Measurements from ENCODE around the gene AURKAIP1. TPM values are rescaled to one million over a fixed set of nuclear protein-coding genes. Genes with fewer than 3 reads are reported as not detected.

AURKAIP1 gene
- total RNA-seq, 1 experiment from 2014 or later = 823 TPM

GRCh38 chr1:1373815-1374588, 1.0 kb downstream of the AURKAIP1 start:
- peak overlapping the region; percentile 96 for H3K4me3 ChIP-seq (ENCODE audit: low read length)
- peak overlapping the region; percentile 98 for H3K9ac ChIP-seq (ENCODE audit: low read length)
- DNase-seq (no peak), ATAC-seq (no peak)
- ChIA-PET CTCF (interaction anchor here (1.2 kb wide), 1 partner anchor 131 kb away, joined by 3 read pairs; no protein-coding TSS in a partner anchor), POLR2A (ENCODE audit: unreplicated experiment) (interaction anchor here (0.6 to 1.2 kb wide), 2 partner anchors 26 to 373 kb away, joined by 4 read pairs; no protein-coding TSS in a partner anchor)
- peaks cover 9% of the 10 kb centered on the region for H3F3A ChIP-seq (ENCODE audit: low read length, unreplicated experiment)
- H3K4me1 ChIP-seq (ENCODE audit: insufficient read depth, low read length) = peaks cover 20% of the 10 kb centered on the region
- H3K4me2 ChIP-seq (ENCODE audit: low read length) = peak overlapping the region; percentile 99
- TF ChIP-seq EZH2phosphoT487 (IDR thresholded peaks at IDR 0.05; ENCODE audit: borderline replicate concordance, low read length) (no peak), EZH2 (IDR thresholded peaks at IDR 0.05; ENCODE audit: low read length, unreplicated experiment) (no peak)
- TF ChIP-seq, protein P1, sequence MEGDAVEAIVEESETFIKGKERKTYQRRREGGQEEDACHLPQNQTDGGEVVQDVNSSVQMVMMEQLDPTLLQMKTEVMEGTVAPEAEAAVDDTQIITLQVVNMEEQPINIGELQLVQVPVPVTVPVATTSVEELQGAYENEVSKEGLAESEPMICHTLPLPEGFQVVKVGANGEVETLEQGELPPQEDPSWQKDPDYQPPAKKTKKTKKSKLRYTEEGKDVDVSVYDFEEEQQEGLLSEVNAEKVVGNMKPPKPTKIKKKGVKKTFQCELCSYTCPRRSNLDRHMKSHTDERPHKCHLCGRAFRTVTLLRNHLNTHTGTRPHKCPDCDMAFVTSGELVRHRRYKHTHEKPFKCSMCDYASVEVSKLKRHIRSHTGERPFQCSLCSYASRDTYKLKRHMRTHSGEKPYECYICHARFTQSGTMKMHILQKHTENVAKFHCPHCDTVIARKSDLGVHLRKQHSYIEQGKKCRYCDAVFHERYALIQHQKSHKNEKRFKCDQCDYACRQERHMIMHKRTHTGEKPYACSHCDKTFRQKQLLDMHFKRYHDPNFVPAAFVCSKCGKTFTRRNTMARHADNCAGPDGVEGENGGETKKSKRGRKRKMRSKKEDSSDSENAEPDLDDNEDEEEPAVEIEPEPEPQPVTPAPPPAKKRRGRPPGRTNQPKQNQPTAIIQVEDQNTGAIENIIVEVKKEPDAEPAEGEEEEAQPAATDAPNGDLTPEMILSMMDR (conservative IDR thresholded peaks at IDR 0.05; ENCODE audit: low read depth, low read length) = no peak
- no peaks in the 10 kb centered on the region for H3K9me2 ChIP-seq (replicated peaks; ENCODE audit: low read length)
- H3K36me3 ChIP-seq (ENCODE audit: low read depth, low read length) = peaks cover 10% of the 10 kb centered on the region; the same call in 1 of the 2 replicates
- intact Hi-C loops (cut with micrococcal nuclease) = loop anchor here (2.0 kb wide), 1 partner anchor 29 kb away; no protein-coding TSS in a partner anchor
- H2AFZ ChIP-seq (ENCODE audit: low read length) = no peak overlapping the region
- no peaks in the 10 kb centered on the region for H3K9me3 ChIP-seq (ENCODE audit: low read length)
- no peaks in the 10 kb centered on the region for H3K27me3 ChIP-seq (ENCODE audit: low read length)
- H3K27ac ChIP-seq (ENCODE audit: low read length) = no peak overlapping the region
- no peaks in the 10 kb centered on the region for H4K20me1 ChIP-seq (ENCODE audit: low read length)
- peaks cover 35% of the 10 kb centered on the region for H3K79me2 ChIP-seq (ENCODE audit: low read length)
- BruUV-seq (replicated peaks) = TSS peak; percentile 69

GRCh38 chr1:1373051-1373814, 1.8 kb downstream of the AURKAIP1 start:
- H3K79me2 ChIP-seq (ENCODE audit: low read length) = peaks cover 35% of the 10 kb centered on the region
- POLR2A ChIA-PET (ENCODE audit: unreplicated experiment) = interaction anchor here (0.6 kb wide), 1 partner anchor 372 kb away, joined by 4 read pairs; no protein-coding TSS in a partner anchor
- CTCF ChIA-PET = interaction anchor here (1.2 kb wide), 1 partner anchor 131 kb away, joined by 3 read pairs; no protein-coding TSS in a partner anchor
- H3K27ac ChIP-seq (ENCODE audit: low read length) = no peak overlapping the region
- H3F3A ChIP-seq (ENCODE audit: low read length, unreplicated experiment) = peaks cover 9% of the 10 kb centered on the region
- peak overlapping the region; percentile 98; the same call in 1 of the 2 replicates for H3K9ac ChIP-seq (ENCODE audit: low read length)
- no peaks in the 10 kb centered on the region for H3K9me3 ChIP-seq (ENCODE audit: low read length)
- H4K20me1 ChIP-seq (ENCODE audit: low read length) = no peaks in the 10 kb centered on the region
- H2AFZ ChIP-seq (ENCODE audit: low read length) = no peak overlapping the region
- H3K27me3 ChIP-seq (ENCODE audit: low read length) = no peaks in the 10 kb centered on the region
- DNase-seq (no peak), ATAC-seq (no peak)
- peaks cover 10% of the 10 kb centered on the region; the same call in 1 of the 2 replicates for H3K36me3 ChIP-seq (ENCODE audit: low read depth, low read length)
- H3K4me3 ChIP-seq (ENCODE audit: low read length) = peak overlapping the region; percentile 96
- H3K4me1 ChIP-seq (ENCODE audit: insufficient read depth, low read length) = peaks cover 20% of the 10 kb centered on the region
- H3K4me2 ChIP-seq (ENCODE audit: low read length) = peak overlapping the region; percentile 99
- TF ChIP-seq EZH2phosphoT487 (IDR thresholded peaks at IDR 0.05; ENCODE audit: borderline replicate concordance, low read length) (no peak), EZH2 (IDR thresholded peaks at IDR 0.05; ENCODE audit: low read length, unreplicated experiment) (no peak)
- TF ChIP-seq, protein P1 (conservative IDR thresholded peaks at IDR 0.05; ENCODE audit: low read depth, low read length) = no peak
- BruUV-seq (replicated peaks) = no TSS peak
- H3K9me2 ChIP-seq (replicated peaks; ENCODE audit: low read length) = no peaks in the 10 kb centered on the region
- intact Hi-C loops (cut with micrococcal nuclease) = no loop called here
